ENCODE data around the gene TRPT1.

TRPT1 gene

DNA sequence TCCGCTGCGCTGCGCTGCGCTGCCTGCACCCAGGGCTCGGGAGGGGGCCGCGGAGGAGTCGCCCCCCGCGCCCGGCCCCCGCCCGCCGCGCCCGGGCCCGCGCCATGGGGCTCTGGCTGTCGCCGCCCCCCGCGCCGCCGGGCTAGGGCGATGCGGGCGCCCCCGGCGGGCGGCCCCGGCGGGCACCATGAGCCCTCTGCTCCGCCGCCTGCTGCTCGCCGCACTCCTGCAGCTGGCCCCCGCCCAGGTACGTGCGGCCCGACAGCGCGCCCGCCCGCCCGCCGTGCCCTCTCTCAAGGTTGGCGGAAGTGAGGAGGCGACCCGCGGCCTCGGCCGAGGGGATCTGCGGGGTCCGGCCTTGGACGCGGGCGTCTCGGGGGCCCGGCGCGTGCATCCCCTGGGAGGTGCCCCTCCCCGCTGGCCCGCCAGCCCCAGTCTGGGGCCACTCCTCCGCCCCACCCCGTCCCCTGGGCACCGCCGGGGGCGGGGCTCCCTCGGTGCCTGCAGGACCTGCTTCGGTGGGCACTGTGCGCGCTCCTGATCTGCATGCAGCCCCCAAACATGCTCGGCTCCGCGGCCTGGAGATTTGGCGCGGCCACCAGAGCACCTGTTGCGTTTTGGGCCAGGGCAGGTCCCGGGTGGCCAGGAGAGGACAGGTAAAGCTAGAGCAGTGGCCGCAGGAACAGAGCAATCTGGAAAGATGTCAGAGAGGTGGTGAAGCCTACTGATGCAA, 8.8 kb upstream of the TRPT1 start:
- Mint-ChIP-seq H3K36me3 (ENCODE audit: low read depth) (peaks cover 71% of the 10 kb centered on the region), H3K27me3 (no peaks in the 10 kb centered on the region), H3K27ac (peak overlapping the region; percentile 57), H3K9me3 (no peaks in the 10 kb centered on the region), H3K4me1 (ENCODE audit: low read depth) (peaks cover 84% of the 10 kb centered on the region), H3K4me3 (peak overlapping the region; percentile 88)
- intact Hi-C loops (cut with micrococcal nuclease) = no loop called here

DNA sequence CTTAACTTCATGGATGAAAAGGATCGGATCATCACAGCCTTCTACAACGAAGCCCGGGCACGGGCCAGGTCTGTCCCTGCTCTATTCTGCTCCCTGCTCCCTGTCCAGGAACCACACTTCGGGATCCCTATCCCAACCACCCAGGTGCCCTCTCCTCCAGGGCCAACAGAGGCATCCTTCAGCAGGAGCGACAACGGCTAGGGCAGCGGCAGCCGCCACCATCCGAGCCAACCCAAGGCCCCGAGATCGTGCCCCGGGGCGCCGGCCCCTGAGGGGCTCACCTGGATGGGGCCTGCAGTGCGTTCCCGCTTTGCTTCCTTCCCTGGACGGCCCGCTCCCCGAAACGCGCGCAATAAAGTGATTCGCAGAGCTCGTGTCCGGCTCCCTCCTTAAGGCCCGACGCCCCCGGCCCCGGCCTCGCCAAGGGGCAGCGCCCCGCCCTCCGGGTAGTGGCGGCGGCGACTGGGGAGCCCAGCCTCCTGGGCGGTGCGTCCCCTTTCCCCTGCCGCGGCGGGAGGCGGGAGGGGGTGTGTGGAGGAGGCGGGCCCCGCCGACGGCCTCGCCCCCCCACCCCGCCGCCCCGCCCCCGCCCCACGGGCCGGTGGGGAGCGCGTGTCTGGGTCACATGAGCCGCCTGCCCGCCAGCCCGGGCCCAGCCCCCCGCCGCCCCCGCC, 8.1 kb upstream of the TRPT1 start, which contains the start of gene VEGFB:
Gene VEGFB (plus strand): TSS at position 672 of the 674 bp plus-strand sequence. CDS start 250 bp downstream, outside the sequence.
- H3K9me3 Mint-ChIP-seq = no peaks in the 10 kb centered on the region
- peak within 1 kb of the TSS; percentile 57 for H3K27ac Mint-ChIP-seq
- intact Hi-C loops (cut with micrococcal nuclease) = no loop called here
- no peaks in the 10 kb centered on the region for H3K27me3 Mint-ChIP-seq
- H3K4me3 Mint-ChIP-seq = peak within 1 kb of the TSS; percentile 88
- peaks cover 84% of the 10 kb centered on the region for H3K4me1 Mint-ChIP-seq (ENCODE audit: low read depth)
- H3K36me3 Mint-ChIP-seq (ENCODE audit: low read depth) = peaks cover 72% of the 10 kb centered on the region

DNA sequence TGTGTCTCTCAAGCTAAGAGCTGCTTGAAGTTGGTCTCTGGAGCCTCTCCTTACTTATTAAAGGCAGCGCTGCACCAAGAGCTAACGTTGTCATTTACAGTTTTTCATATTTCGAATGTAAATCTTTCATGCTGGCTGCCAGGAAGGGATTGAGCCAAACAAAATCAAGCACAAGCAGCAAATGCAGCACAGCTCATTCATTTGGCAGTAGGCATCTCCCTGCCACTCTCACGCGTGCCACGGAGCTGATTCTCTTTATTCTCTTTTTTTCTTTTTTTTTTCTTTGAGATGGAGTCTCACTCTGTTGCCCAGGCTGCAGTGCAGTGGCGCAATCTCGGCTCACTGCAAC, 7.0 kb upstream of the TRPT1 start:
- peaks cover 84% of the 10 kb centered on the region for H3K4me1 Mint-ChIP-seq (ENCODE audit: low read depth)
- intact Hi-C loops (cut with micrococcal nuclease) = no loop called here
- no peaks in the 10 kb centered on the region for H3K9me3 Mint-ChIP-seq
- no peak overlapping the region for H3K27ac Mint-ChIP-seq
- H3K4me3 Mint-ChIP-seq = no peak overlapping the region
- H3K27me3 Mint-ChIP-seq = no peaks in the 10 kb centered on the region
- peaks cover 64% of the 10 kb centered on the region for H3K36me3 Mint-ChIP-seq (ENCODE audit: low read depth)

DNA sequence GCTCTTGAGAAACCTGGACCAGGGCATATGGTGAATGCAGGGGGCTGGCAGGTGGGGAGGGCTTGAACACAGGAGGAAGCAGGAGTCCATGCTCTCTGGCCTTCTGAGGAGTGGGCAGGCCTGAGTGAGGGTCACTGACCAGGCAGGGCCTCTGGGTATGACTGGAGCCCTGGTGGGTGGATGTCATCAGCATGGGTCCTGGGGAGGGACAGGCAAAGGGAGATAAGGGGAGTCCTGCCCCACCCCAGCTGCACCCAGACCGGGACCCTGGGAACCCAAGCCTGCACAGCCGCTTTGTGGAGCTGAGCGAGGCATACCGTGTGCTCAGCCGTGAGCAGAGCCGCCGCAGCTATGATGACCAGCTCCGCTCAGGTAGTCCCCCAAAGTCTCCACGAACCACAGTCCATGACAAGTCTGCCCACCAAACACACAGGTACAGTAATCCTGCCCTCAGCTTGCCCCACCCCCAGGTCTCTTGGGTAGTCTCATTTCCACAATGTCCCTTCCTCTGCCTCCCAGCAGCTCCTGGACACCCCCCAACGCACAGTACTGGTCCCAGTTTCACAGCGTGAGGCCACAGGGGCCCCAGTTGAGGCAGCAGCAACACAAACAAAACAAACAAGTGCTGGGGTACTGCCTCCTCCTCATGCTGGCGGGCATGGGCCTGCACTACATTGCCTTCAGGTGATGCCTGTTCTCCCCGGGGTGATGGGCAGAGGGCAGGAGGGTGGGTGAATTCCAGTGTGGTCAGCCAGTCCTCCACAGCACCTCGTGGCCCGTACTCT, 6.4 kb upstream of the TRPT1 start:
- Mint-ChIP-seq H3K27me3 (no peaks in the 10 kb centered on the region), H3K27ac (peak overlapping the region; percentile 92), H3K36me3 (ENCODE audit: low read depth) (peaks cover 59% of the 10 kb centered on the region), H3K4me3 (no peak overlapping the region), H3K9me3 (no peaks in the 10 kb centered on the region), H3K4me1 (ENCODE audit: low read depth) (peaks cover 84% of the 10 kb centered on the region)
- intact Hi-C loops (cut with micrococcal nuclease) = no loop called here

DNA sequence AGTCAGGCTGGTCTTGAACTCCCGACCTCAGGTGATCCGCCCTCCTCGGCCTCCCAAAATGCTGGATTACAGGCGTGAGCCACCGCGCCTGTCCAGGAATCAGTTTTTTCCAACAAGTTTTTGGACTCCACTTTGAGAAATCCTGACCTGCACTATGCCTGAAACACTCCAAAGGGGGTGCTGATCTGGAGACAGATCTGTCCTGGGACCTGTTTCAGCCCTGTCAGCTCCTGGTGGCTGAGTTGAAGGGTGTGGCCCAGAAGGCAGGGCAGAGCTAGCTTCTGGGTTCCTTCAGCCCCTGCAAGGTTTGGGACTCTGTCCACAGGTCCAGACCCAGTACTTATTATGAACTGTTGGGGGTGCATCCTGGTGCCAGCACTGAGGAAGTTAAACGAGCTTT, 5.6 kb upstream of the TRPT1 start:
- H3K36me3 Mint-ChIP-seq (ENCODE audit: low read depth) = peaks cover 50% of the 10 kb centered on the region
- H3K4me1 Mint-ChIP-seq (ENCODE audit: low read depth) = peaks cover 84% of the 10 kb centered on the region
- peak overlapping the region; percentile 93 for H3K4me3 Mint-ChIP-seq
- no peaks in the 10 kb centered on the region for H3K9me3 Mint-ChIP-seq
- peak overlapping the region; percentile 92 for H3K27ac Mint-ChIP-seq
- intact Hi-C loops (cut with micrococcal nuclease) = loop anchor here (2.0 kb wide), 1 partner anchor 15 kb away; the partner anchor contains the start of gene PPP1R14B
- no peaks in the 10 kb centered on the region for H3K27me3 Mint-ChIP-seq

DNA sequence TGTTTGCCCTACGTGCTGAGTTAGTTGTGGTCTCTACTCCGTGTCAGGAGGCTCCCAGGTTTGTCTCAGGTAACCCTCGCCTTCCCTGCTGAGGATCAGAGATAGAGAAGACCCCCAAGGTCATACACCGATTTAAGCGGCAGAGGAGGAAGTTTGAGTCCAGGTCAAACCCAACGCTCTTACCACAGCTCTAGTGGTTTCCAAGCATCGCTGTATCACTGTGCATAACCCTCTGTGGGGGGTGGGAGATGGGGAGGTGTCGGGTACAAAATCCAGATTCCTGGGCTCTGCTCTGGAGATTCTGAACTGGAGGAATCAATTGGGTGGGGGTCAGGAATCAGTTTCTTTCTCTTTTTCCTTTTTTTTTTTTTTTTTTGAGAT, 5.0 kb upstream of the TRPT1 start:
- Mint-ChIP-seq H3K4me1 (ENCODE audit: low read depth) (peaks cover 80% of the 10 kb centered on the region), H3K36me3 (ENCODE audit: low read depth) (peaks cover 45% of the 10 kb centered on the region), H3K27ac (peak overlapping the region; percentile 92), H3K27me3 (no peaks in the 10 kb centered on the region), H3K4me3 (peak overlapping the region; percentile 93), H3K9me3 (no peaks in the 10 kb centered on the region)
- intact Hi-C loops (cut with micrococcal nuclease) = loop anchor here (2.0 kb wide), 1 partner anchor 16 kb away; the partner anchor contains the start of gene PPP1R14B

DNA sequence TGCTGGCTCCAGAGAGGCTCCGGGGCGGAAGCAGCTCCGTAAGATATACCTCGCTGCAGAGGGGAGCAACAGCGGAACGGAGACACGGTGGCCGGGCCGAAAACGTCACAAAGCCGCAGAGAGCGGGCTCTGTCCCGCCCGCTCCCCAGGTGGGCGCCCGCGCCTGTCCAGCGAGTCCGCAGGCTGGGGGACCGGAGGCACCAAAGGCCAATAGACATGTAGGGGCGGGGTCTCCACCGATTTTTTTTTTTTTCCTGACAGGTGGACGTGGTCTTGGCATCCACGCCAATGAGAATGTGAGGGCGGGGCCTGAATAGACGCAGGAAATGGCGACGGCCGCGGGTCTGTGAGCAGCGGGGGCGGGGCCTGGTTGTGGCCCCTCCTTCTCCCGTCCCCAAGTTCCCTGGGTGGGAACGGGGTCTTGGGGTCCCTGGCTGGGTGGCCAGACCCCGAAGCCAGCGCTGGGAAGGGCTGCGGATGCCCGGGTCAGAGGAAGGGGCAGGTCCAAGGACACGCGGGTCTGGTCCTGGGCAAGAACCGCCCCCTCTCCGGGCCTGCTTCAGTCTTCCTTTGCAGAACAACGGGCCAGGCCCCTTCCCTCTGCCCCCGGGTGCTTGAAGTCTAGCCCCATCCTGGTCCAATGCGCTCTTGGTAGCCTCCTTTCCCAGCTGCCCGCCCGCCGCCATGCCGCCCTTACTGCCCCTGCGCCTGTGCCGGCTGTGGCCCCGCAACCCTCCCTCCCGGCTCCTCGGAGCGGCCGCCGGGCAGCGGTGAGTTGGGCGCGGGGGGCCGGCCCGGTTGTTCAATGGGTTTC, 4.4 kb upstream of the TRPT1 start, which contains the start of gene DNAJC4:
Gene DNAJC4 (plus strand): TSS at position 378 of the 814 bp plus-strand sequence. CDS start 307 bp downstream, at position 685.
- peaks cover 39% of the 10 kb centered on the region for H3K36me3 Mint-ChIP-seq (ENCODE audit: low read depth)
- H3K4me1 Mint-ChIP-seq (ENCODE audit: low read depth) = peaks cover 76% of the 10 kb centered on the region
- H3K27ac Mint-ChIP-seq = peak within 1 kb of the TSS; percentile 92
- no peaks in the 10 kb centered on the region for H3K9me3 Mint-ChIP-seq
- intact Hi-C loops (cut with micrococcal nuclease) = loop anchor here (2.0 kb wide), 1 partner anchor 16 kb away; the partner anchor contains the start of gene PPP1R14B
- H3K27me3 Mint-ChIP-seq = no peaks in the 10 kb centered on the region
- H3K4me3 Mint-ChIP-seq = peak within 1 kb of the TSS; percentile 93

DNA sequence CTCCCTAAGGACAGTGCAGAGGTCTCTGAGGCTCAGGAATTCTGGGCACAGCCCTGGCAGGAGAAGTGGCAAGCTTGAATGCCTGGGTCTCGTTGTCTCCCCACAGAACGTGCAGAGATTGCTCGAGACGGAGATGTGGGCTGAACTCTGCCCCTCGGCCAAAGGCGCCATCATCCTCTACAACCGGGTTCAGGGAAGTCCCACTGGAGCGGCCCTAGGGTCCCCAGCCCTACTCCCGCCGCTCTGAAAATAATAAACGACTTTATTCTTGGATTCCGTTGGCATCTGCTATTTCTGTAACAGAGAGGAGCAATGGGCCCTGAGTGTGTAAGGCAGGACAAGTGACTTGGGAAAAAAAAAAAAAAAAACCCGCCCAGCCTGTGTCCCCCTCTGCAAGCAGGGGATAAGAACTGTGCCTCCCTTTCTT, 3.8 kb upstream of the TRPT1 start:
- Mint-ChIP-seq H3K9me3 (no peaks in the 10 kb centered on the region), H3K4me1 (ENCODE audit: low read depth) (peaks cover 76% of the 10 kb centered on the region), H3K27me3 (no peaks in the 10 kb centered on the region)

DNA sequence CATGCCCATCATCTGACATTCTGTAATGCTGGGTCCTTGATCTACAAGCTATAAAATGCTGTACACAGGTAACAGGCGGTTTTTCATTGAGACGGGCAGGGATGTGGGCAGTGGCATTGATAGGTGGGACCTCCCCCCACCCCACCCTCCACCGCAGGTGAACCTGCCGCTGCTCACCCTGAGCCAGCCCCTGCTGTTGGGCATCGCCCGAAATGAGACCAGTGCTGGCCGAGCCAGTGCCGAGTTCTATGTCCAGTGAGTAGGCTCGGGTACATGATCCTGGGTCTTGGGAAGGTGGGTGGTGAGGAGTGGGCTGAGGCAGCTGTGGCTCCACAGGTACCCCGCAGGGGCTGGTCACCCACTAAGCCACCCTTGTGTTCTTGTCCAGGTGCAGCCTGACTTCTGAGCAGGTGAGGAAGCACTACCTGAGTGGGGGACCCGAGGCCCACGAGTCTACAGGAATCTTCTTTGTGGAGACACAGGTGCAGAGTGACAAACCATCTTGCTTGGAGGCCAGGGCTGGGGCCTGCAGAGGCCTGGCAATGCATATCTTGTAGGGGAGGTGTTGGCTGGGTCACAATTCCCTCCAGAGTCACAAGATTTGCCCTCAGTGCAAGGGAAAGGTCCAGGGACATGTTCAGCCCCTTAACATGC, 3.2 kb upstream of the TRPT1 start:
- H3K27ac Mint-ChIP-seq = peak overlapping the region; percentile 92
- no peaks in the 10 kb centered on the region for H3K9me3 Mint-ChIP-seq
- no peaks in the 10 kb centered on the region for H3K27me3 Mint-ChIP-seq
- H3K36me3 Mint-ChIP-seq (ENCODE audit: low read depth) = peaks cover 41% of the 10 kb centered on the region
- H3K4me1 Mint-ChIP-seq (ENCODE audit: low read depth) = peaks cover 82% of the 10 kb centered on the region
- intact Hi-C loops (cut with micrococcal nuclease) = no loop called here
- peak overlapping the region; percentile 93 for H3K4me3 Mint-ChIP-seq

More for the DNA sequence above, 3.8 kb upstream of the TRPT1 start:
- Mint-ChIP-seq H3K27ac (peak overlapping the region; percentile 92), H3K4me3 (peak overlapping the region; percentile 93), H3K36me3 (ENCODE audit: low read depth) (peaks cover 36% of the 10 kb centered on the region)
- intact Hi-C loops (cut with micrococcal nuclease) = loop anchor here (2.0 kb wide), 1 partner anchor 17 kb away; the partner anchor contains the start of gene PPP1R14B

DNA sequence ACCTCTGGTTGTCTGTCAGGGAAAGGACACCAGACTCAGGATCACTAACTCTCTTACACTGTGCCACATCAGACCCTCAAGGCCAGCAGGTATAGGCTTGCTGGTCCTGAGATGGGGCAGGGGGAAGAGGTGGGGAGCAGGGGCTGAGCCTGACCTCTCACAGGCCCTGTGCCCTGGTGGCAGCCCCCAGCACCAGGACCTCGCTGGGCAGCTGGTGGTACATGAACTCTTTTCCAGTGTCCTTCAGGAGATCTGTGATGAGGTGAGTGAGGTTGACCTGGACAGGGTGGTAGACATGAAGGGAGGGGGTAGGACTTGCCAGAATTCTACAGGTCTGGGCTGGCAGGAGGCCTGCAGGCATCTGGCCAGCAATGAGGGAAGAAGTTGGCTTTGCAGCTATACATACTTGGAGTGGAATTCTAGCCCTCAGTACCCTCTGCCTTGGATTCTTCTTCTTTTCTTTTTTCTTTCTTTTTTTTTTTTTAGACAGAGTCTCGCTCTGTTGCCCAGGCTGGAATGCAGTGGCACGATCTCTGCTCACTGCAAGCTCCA, 1.5 kb upstream of the TRPT1 start:
- peaks cover 77% of the 10 kb centered on the region for H3K4me1 Mint-ChIP-seq (ENCODE audit: low read depth)
- H3K36me3 Mint-ChIP-seq (ENCODE audit: low read depth) = peaks cover 55% of the 10 kb centered on the region
- H3K27me3 Mint-ChIP-seq = no peaks in the 10 kb centered on the region
- peak overlapping the region; percentile 85 for H3K4me3 Mint-ChIP-seq
- H3K27ac Mint-ChIP-seq = peak overlapping the region; percentile 92
- intact Hi-C loops (cut with micrococcal nuclease) = no loop called here
- H3K9me3 Mint-ChIP-seq = no peaks in the 10 kb centered on the region

DNA sequence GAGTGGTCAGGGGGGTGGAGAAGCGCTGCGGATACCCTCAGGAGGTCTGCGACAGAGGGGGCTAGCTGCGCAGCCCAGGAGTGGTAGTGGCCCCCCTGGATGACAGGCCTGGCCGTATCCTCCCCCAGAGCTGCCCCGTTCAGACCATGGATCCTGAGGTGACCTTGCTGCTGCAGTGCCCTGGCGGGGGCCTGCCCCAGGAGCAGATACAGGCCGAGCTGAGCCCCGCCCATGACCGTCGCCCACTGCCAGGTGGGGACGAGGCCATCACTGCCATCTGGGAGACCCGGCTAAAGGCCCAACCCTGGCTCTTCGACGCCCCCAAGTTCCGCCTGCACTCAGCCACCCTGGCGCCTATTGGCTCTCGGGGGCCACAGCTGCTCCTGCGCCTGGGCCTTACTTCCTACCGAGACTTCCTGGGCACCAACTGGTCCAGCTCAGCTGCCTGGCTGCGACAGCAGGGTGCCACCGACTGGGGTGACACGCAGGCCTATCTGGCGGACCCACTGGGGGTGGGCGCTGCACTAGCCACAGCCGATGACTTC, 593 bp upstream of the TRPT1 start:
- H3K9me3 Mint-ChIP-seq = no peaks in the 10 kb centered on the region
- intact Hi-C loops (cut with micrococcal nuclease) = loop anchor here (1.0 kb wide), 1 partner anchor 14 kb away; no protein-coding TSS in a partner anchor
- peak overlapping the region; percentile 85 for H3K4me3 Mint-ChIP-seq
- peaks cover 68% of the 10 kb centered on the region for H3K4me1 Mint-ChIP-seq (ENCODE audit: low read depth)
- peaks cover 55% of the 10 kb centered on the region for H3K36me3 Mint-ChIP-seq (ENCODE audit: low read depth)
- no peaks in the 10 kb centered on the region for H3K27me3 Mint-ChIP-seq
- H3K27ac Mint-ChIP-seq = peak overlapping the region; percentile 92

DNA sequence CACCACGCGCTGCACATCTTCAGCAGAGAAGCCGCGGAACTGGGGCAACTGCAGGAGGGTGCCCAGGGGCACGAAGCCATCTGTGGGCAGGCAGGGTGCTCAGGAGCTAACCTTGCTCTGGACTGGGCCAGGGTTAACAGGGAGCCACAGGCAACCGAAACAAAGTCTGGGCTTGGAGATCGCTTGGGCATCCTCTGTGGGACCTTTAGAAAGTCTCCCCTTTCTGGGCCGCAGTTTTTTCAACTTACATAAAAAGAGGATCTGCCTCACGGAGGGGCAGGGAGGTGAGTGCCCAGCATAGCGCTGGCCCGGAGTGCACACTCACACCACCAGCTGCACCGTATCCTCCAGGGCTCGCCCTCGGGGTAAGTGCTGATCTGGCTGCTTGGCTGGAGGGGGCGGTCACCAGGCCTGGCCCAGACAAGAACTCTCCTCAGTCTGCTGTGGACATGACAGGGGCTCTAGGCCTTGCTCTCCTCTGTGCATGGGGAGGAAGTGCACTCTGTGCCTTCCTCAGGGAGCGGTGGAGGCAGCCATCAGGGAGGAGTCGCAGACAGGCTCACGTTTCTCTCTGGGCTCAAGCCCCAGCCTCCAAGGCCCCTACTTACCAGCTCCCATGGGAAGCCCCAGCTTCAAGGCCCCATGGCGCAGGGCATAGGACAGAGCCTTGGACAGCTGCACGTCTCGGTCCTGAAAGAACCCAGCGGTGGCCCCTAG, 937 bp downstream of the TRPT1 start:
- Mint-ChIP-seq H3K36me3 (ENCODE audit: low read depth) (peaks cover 63% of the 10 kb centered on the region), H3K27me3 (no peaks in the 10 kb centered on the region), H3K9me3 (no peaks in the 10 kb centered on the region), H3K4me3 (peak overlapping the region; percentile 85), H3K4me1 (ENCODE audit: low read depth) (peaks cover 63% of the 10 kb centered on the region), H3K27ac (peak overlapping the region; percentile 92)
- intact Hi-C loops (cut with micrococcal nuclease) = no loop called here

Measured in dendritic cell treated with granulocyte-macrophage colony-stimulating factor and Interleukin-4, amounts not matched to agents 40 ng/mL and 50 ng/mL, for 4 days (primary cell).